ENCODE measurements around the gene KEAP1.

DNA sequence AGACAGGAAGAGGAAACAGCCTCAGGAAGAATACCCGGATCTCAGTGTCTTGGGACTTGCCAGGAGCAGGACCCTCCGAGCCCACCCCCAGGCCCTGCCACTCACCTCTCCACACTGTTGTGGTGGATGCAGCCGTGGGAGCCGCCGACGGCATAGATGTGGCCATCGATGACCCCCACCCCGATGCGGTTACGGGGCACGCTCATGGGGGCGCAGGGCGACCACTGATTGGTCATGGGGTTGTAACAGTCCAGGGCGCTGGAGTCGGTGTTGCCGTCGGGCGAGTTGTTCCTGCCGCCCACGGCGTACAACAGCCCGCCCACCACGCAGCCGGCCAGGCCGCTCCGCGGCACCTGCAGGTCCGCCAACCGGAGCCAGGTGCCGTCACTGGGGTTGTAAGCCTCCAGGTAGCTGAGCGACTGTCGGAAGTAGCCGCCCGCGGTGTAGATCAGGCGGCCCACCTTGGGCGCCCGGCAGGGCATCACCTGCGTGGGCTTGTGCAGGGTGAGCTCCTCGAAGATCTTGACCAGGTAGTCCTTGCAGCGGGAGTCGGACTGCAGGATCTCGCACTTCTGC is 11.6 kb downstream of the KEAP1 start:
- TF ChIP-seq, protein P1, sequence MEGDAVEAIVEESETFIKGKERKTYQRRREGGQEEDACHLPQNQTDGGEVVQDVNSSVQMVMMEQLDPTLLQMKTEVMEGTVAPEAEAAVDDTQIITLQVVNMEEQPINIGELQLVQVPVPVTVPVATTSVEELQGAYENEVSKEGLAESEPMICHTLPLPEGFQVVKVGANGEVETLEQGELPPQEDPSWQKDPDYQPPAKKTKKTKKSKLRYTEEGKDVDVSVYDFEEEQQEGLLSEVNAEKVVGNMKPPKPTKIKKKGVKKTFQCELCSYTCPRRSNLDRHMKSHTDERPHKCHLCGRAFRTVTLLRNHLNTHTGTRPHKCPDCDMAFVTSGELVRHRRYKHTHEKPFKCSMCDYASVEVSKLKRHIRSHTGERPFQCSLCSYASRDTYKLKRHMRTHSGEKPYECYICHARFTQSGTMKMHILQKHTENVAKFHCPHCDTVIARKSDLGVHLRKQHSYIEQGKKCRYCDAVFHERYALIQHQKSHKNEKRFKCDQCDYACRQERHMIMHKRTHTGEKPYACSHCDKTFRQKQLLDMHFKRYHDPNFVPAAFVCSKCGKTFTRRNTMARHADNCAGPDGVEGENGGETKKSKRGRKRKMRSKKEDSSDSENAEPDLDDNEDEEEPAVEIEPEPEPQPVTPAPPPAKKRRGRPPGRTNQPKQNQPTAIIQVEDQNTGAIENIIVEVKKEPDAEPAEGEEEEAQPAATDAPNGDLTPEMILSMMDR (IDR thresholded peaks at IDR 0.05): no peak
- TF ChIP-seq POLR2A (IDR thresholded peaks at IDR 0.05): no peak

All from testis (tissue), 2 donors.